ENCODE data around the gene RBPJL.

The RBPJL gene

DNA sequence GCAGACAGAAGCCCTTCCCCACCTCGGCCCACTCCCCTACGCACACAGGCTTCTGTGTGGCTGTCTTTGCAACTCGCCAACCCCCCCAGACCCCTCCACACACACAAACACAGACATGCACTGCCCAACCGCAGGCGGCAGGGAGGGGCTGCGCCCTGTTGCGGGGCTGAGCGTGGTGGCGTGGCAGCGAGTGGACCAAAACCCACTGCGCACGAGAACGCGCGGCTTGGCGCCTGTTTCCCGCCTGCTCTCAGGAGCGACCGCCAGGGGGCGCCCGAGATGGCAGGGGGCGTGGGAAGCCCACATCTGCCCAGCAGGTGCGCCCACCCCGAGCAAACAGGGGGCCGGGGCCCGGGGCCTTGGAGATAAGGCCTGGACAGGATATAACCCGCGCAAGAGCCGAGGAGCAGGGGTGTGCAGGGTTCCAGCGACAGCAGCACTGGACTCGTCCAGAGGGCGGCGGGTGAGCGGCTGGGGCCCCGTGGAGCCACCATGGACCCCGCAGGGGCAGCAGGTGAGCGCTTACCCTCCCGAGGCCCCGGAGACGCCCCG lies at the start of gene RBPJL:
TSS of gene RBPJL (plus strand) at position 410 of the 552 bp plus-strand sequence. CDS start at position 493, 83 bp downstream.
- peak; percentile 32 for DNase-seq

DNA sequence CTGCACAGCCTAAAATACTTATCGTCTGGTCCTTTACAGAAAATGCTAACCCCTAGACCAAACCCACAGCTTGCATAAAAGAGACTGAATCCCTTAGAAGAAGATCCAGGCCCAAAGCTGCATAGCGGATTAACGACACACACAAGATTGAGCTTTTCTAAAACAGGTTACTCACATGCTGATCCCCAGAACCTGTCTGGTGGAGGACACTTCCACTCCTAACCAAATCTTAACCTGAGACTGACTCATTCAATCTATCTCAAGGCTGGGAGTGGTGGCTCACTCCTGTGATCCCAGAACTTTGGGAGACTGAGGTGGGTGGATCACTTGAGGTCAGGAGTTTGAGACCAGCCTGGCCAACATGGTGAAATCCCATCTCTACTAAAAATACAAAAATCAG lies 49.5 kb upstream of the RBPJL start:
- DNase-seq: no peak

DNA sequence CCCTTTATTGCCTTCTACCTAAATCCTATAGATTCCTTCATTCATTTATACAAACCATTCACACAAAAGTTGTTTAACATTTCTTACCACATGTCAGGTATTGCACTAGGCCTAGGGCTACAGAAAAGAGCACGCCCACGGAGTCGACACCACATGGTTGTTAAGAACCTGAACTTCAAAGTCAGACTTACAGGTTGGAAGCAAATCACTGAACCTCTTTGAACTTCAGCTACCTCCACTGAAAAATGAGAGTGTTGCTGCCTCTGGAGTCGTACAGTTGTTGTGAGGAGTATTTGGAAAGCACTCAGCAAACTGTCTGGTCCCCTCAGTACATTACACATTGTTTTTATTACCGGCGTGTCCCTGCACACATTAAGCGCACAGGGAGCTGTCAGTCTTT lies 48.9 kb upstream of the RBPJL start:
- DNase-seq: no peak

DNA sequence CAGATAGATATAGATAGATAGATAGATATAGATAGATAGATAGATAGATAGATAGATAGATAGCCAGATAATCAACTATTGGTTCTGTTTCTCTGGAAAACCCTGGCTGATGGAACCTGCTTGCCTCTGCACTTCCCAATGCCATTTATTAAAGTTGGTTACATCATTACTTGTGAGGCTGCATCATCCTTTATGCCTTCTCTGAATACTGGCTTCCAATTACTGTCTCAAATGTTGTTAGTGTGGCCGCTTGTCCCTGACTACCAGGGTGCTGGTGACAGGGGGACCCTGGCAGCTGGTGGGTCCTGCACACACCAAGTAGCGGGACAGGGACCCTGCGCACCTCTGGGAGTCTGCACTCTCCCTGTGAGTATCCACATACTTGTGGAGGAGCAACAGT lies 48.4 kb upstream of the RBPJL start:
- DNase-seq: no peak

DNA sequence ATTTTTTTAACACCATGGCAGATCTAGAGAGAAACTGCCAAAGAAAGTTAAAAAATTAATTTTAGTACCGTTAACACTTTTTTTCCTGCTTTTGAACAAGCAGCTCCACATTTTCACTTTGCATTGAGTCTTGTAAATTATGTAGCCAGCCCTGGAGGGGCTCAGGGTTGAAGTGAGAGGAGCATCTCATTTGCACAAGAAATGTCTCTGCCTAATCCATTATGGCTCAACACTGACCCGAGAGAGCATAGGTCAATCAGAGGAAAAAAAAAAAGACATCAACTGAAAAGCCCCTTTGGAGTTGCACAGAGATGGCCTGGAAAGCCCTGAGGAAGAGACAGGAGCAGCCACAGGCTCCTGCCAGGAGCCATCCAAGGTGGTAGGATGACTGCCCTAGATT lies 48.0 kb upstream of the RBPJL start:
- DNase-seq: no peak

GRCh38 chr20:45263556-45264266 lies 42.9 kb upstream of the RBPJL start:
- no peak for DNase-seq

DNA sequence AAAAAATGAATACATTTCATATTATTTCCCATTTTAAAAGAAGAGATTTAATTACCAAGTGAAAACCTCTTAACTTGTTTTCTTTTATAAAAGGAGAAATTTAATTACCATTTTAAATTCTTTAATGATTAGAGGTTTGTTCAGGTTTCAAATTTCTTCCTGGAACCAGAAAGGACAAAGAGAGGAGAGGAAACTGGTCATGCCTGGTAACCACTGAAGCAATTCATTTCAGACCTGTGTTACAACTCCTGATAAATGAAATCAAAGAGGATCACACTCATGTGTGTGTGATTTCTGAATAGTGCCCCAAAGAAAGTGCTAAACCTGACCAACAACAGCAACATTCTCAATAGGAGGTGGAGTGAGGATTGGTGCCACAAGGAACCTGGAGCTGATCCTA lies 39.7 kb upstream of the RBPJL start:
- DNase-seq: no peak

DNA sequence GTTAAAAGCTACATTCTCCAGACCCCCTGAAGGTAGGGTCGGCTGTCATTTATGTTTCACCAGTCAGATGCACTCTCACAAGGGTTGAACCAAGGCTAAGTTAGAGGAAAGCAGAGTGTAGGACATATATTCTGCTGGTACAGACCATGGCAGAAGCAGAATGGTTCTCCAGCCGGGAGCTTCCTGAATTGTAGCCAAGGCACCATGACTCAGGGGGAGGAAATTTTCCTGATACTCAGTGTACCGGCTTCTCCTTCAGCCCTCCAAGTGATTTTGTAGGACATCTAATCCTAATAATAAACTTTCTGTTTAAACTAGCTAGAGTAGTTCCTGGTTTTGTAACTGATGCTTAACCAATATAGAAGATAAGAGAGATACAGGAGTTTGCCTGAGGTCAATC lies 38.1 kb upstream of the RBPJL start:
- no peak for DNase-seq

- DNase-seq: no peak
These were observed 37.6 kb upstream of the RBPJL start for GRCh38 chr20:45269056-45269455.

GRCh38 chr20:45269754-45270270 lies 36.8 kb upstream of the RBPJL start:
- no peak for DNase-seq

DNA sequence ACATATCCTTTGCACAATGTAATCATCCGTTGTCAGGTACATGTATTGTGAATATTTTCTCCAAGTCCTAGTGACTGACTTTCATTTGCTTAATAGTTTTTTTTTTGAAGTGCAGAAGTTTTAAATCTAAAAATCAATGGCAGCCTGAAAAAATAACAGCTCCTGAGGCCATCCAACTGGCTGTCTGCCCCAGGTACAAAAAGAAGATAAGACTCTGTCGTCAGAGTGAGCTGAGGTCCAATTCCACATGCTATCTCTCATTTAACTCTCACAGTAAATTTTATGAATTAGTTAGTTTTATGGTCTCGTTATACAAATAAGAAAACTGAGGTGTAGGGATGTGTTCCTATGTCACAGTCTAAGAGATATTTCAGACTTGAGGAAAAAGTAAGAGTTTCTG lies 31.3 kb upstream of the RBPJL start:
- no peak for DNase-seq

- no peak for DNase-seq
These were observed 26.6 kb upstream of the RBPJL start for GRCh38 chr20:45279992-45280391.

GRCh38 chr20:45282700-45283550 lies 23.7 kb upstream of the RBPJL start:
- no peak for DNase-seq

GRCh38 chr20:45283551-45284057 lies 23.0 kb upstream of the RBPJL start:
- DNase-seq: peak; percentile 25

GRCh38 chr20:45288376-45288775 lies 18.3 kb upstream of the RBPJL start:
- DNase-seq: no peak

- no peak for DNase-seq
These were observed 17.8 kb upstream of the RBPJL start for GRCh38 chr20:45288860-45289259.

GRCh38 chr20:45289942-45290676 lies 16.5 kb upstream of the RBPJL start:
- no peak for DNase-seq

DNA sequence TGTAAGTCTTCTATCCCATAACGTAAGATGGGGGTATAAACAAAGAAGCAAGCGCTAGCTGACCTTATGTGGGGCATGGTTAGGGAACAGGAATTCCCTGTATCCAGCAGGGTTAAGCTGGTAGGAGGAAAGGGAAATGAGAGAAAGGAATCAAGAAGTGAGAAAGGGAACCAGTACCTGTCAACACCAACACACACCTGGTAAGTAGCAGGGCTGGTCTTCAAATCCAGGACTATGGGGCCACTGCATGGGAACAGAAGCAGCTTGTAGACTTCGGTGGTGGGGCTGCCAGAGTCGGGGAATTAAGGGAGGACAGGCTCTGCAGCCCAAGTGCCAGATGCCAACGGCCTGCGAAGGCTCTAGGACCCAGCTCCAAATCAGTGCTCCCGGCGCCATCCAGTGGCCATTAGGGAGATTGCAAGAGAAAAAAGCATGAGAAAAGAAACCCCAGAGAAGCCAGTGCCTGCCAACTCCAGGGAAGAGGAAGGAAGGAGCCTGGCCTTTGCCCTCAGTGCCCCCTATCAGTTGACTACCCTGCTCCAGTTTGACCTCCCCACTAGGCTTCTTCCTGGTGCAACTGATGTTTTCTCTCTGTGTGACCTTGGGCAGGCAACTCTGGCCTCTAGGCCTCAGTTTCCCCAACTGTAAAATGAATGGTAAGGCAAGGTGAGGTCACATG lies 15.8 kb upstream of the RBPJL start:
- peak; percentile 86 for DNase-seq

- DNase-seq: no peak
These were observed 15.1 kb upstream of the RBPJL start for GRCh38 chr20:45291526-45291925.

DNA sequence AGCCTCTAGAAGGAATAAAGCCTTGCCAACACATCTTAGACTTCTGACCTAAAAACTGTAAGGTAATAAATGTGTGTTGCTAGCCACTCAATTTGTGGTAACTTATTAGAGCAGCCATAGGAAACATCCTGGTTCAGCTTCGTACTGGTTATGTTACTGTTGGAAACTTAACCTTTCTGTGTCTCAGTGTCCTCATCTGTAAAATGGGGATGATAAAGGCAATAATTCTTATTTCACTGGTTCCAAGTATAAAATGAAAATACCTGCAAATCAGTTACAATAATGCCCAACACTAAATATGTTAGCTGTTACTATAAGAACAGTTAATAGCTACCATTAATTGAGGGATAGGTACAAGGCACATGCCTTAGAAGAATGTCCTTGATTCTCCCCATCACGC lies 14.3 kb upstream of the RBPJL start:
- DNase-seq: no peak

DNA sequence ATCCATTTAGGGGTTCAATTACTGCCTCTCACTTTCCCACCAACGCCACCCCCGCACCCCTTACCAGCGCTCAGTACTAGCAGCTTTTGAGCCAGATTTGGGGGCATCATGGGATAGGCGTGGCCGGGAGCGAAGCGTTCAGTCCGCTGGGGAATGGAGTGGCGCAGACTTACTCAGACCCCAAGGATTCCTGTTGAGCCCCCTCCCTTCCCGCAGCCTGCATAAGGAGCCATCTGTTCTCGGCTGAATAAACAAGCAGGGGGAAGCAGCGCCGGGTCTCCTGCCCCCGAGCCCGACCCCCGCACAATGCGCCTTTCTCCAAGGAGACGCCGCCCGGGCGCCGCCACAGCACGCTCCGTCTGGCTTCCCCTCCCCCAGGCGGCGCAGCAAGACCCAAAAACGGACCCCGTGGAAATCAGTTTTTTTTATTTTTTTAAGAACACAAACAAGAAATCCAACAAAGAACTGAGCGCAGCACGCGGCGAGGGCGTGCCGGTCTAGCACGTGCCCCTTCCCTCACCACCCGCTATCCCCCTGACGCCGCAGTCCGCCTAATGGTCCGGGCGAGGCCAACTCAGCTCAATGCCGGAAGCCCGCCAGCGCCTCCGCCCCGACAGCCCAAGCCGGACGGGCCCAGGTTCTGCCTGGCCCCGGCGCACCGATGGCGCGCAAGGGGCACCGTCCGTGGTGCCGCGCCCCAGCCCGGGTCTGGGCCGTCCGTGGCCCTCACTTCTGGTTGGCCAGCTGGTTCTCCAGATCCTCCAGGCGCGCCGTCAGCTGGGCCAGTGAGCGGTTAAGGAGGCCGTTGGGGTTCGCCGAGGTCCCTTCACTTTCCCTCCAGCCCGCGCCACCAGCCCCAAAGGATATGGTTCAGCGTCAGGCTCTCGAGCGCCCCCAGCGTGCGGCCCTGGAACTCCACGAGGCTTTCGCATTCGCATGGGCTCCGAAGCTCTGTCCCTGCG lies 13.3 kb upstream of the RBPJL start:
- DNase-seq: peak; percentile 75
